CD4-positive, alpha-beta T cell treated with Interleukin-12 subunit alpha and Interleukin-12 subunit beta, for 1 hour (primary cell): ENCODE data around the gene EEPD1.
"Not testable (repeated sequence)": the region's sequence is repeated elsewhere in the genome, so short reads cannot be mapped to it uniquely, and the experiment has no call there.

ENCODE experiments used
- DNase-seq: peaks from one replicate; pipeline ENCODE4 v3.0.0-alpha.2; 2020

Gene EEPD1

DNA sequence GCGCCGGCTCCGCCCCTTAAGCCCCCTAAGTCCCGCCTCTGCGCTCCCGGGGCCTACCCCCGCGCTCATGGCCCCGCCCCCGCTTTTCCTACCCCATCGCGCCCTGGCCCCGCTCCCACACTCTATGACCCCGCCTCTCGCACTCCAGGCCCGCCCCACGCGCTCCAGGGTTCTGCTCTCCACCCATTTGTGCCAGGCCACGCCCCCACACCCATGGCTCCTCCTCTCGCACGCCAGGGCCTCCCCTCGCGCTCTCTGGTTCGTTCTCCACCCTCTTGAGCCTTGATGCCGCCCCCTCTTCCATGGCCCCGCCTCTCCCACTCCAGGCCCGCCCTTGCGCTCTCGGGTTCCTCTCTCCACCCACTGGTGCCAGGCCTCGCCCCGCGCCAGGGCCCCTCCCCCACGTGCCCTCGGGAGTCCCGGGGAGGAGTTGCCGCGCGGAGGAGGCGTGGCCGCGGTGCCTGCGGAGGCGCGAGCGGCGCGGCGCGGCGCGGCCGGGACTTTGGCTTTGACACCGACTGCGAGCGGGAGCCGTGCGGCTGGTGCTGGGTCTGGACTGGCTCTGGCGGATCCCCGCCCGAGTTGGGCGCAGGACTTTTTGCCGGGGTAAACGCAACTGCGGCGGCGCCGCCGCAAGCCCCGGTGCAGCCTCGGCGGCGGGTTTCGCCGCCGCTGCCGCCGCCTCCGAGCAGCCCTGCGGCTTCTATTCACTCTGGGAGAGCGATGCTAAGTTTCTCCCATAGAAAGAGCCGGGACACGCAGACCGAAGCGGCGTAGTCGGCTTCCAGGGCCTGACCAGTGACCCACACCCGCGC is at the start of gene EEPD1:
Gene EEPD1 (plus strand): TSS at position 499 of the 815 bp plus-strand sequence. CDS start 1,071 bp downstream, outside the sequence.
- peak; percentile 100 for DNase-seq

DNA sequence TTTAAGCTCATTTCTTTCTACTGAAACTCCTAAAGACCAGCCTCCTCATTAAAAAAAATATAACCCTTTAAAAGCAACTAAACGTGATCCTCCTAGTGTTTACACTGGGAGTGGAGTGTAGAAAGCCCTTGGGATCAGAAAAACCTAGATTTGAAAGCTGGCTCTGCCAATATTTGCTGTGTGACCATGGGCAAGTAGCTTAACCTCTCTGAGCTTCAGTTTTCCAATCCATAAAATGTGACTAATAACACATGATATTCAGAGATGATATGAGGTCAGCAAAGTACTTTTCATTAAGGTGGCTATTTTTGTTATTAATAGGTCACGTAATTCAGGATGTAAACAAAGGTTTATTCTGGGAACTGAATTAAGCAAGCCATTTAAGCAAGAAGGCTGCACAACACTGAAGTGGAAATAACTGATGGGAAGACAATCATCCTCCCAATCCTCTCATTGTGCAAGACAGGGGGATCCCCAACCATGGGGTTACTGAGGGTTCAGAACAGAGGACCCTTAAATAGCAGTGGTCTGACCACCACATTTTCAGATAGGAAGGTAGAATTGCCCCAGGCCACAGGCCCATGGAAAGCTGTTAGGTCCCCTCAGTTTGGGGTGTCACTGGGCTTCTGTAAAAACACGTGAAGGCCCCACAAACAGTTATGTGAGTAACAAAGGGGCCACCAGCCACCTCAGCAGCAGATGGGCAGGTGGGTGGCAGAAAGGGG is 49.1 kb upstream of the EEPD1 start:
- DNase-seq = no peak

DNA sequence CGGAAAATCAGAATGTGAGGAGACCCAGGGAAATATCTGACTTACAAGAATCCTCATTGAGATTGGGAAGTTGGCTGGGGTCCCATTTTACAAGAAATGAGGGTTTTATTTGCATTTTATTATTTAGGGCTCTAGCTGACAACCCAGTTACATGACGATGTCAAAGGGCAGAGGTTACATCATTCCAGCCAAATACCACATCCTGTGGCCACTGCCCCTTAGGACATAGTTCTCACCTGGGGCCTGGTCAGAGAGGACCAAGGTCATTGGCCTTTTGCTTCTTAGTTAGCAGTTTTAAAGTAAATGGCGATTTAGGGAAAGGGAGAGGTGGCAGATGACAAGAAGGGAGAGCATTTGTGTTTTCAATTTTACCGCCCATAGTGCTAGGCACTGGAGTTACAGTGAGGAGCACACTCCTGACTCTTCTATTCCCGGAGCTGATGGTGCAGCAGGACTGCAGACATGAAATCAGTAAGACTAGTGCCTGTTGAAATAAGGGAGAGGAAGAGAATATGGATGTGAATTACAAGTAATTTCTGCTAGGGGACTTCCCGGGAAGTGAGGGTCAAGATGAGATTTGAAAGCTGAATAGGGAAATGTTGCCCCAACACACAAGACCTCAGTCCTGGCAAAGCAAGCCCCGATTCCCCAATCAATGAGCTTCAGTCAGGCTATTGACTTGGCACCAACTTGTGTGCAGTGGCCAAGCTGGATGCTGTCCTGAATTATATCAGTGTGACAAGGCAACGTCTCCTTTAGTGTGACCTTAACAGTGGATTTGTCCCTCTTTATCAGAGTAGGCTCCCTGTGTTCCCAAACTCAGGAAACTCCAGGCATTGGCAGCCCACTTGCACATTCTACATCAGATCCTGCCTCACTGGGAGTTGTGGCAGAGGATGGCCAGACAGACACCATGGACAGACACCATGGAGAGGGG is 45.8 kb upstream of the EEPD1 start:
- not testable (repeated sequence) for DNase-seq

DNA sequence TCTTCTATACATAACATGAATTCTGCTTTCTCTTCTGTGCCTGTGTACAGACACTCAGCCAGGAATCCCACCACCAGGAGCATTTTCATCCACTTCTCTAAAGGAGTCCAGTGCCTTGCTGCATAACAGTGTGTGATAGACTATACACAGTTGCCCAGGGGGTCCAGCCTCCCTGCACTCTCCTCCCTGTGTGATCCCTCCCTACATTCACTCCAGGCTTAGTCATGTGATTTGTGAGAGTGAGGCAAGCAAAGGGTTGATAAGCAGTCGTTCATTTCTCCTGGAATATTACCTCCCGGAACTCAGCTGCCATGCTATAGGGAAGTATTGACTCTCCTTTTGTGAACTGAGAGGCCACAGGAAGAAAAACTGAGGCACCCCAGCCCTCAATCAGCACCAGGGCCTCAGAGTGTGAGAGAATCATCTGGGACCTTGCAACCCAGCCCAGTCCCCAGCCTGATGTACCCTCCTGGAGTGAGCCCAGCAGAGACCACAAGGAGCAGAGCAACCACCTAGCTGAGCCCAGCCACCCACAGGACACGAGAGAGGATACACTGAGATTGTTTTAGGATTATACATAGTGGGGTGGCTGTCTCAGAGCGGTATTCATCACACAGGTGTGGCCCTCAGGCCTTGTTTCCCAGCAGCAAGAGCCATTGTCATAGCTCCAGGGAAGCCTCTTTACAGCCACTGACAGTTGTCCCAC is 45.0 kb upstream of the EEPD1 start:
- DNase-seq = no peak

DNA sequence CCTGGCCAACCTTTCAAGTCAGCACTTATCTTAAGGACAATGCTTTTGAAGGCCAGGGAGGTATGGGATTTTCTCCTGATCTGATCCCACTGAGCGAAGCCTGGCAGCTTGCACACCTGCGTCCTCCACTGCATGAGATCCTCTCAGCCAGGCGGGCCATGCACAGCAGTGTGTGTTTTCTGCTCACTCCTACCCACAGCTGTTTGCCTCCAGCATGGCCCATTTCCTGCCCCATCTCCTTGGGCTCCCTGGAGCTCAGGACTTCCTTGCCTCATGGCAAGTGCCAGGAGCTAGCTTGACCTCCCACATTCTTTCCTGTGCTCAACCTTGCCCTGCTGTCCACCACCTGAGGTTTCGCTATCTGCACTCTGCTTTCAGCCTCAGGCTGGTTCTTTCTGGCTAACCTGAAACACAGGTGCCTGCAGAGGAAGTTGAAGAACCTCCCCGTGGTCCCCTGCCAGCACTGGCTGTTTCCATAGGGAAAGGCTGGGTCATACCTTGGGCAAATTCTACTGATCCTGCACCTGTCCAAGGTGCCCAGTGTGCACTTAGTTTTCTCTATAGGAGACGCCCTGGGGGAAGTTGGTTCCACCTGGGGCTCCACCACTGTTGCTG is 43.9 kb upstream of the EEPD1 start:
- no peak for DNase-seq

DNA sequence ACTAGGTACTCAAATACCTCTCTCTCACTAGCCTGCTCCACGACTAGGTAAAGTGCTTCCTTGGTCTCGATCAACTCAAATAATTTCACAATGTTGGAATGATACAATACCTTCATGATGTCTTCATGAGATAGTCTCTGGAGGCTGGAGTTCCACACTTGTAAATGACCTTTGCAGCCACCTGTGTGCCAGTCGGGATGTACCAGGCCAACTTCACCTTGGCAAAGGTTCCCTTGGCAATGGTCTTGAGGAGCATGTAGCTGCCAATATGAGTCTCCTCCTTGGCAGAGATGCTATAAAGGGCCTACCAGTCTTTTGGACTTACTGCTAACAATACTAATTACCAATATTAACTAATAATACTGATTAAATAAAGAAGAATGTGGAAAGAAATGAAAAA is 42.5 kb upstream of the EEPD1 start:
- DNase-seq = no peak

DNA sequence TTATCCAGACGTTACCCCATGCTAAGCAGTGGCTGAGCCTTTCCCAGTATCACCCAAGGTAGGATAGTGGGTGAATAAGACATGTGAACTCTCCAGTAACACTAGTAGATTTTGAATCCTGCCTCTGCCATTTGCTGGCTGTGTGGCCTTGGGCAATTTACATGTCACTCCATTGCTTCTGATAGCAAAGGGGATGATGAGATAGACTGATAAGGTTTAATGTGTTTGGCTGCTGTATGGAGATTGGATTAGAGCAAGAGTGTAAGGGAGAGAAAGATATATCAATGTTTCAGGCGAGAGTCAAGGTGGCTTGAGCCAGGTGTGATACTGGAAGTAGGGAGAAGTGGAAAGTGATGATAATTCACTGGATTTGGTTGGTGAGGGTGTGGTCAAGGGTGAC is 40.1 kb upstream of the EEPD1 start:
- DNase-seq = no peak

DNA sequence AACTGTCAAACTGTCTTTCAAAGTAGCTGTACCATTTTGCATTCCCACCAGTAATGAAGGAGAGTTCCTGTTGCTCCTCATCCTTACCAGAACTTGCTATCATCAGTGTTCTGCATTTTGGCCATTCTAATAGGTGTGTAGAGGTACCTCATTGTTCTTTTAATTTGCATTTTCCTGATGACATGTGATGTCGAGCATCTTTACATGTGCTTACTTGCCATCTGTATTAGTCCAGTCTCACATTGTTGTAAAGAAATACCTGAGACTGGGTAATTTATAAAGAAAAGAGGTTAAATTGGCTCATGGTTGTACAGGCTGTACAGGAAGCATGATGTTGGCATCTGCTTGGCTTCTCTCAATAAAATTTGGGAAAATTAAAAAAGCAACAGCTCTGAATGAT is 38.7 kb upstream of the EEPD1 start:
- DNase-seq = no peak

DNA sequence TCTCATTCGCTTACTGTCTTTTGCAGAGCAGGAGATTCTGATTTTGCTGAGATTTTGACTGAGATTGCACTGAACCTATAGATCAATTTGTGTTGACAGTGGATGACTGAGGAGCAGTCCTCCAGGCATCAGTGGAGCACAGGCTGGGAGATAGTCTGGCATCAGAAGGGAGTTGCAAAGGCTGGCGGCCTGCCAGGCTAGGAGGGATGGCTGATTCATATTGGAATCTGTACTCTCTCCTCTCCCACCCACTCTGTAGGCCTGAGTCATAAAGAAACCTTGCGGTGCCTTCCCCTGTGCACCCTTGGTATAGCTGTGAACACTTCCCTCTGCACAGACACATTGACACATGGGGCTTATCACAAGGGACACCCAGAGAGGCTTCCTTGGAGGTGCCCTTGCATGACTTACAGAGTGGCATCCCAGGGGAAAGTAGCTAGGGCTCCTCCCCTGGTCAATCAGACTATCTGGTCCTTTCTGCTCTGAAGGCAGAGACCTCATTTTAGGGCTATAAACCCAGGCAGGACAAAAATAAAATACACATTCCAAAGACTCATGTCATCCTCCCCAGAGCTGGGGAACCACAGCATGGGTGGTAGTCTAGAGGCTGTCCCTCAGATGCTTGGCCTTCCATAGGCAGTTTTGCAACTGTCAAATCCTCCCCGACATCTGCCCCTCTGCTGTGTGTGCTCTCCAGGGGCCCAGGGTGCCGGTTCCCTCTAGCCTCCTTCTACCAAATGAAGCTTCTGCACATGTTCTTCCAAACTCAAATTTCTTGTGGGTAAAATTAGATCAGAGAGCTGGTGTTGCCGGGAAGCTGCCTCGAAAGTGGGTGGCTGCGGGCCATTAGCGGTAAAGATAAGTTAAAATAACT is 37.4 kb upstream of the EEPD1 start:
- peak; percentile 30 for DNase-seq

DNA sequence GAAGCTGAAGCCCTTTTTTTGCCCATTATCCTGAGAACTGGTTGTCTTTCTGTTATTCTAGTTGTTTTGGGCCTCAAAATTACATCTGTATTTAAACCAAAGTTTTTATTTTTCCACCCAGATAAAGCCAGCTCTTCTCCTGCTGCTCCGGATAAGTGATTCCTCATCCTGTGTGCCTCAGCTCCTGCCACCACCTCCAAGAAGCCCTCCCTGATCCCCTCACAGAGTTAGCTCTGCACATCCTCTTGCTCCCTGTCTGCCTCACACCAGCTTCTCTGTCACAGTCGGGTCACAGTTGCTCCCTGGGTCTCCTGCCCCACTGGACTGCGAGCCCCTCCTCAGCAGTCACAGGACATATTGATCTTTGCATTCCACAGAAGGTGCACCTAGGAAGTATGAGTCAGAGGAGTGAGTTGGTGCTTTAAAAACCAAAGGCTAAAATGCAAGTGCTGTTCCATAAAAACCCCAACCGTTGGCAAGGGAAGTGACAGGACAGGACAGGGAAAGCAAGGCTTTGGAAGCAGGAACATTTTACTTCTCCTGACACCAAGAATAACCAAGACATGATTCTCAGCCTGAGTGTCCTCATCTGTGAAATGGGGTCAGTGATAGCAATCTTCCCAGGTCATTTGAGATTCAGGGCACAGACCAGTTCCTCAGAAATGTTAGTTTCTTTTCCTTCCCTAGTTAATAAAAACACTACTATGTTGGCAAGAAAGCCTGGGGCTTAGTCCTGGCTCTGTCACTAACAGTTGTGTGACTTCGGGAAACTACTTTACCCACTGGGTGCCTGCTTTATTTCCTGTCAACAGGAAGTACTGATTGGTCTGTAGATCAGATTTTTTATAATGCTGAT is 36.5 kb upstream of the EEPD1 start:
- peak; percentile 26 for DNase-seq

DNA sequence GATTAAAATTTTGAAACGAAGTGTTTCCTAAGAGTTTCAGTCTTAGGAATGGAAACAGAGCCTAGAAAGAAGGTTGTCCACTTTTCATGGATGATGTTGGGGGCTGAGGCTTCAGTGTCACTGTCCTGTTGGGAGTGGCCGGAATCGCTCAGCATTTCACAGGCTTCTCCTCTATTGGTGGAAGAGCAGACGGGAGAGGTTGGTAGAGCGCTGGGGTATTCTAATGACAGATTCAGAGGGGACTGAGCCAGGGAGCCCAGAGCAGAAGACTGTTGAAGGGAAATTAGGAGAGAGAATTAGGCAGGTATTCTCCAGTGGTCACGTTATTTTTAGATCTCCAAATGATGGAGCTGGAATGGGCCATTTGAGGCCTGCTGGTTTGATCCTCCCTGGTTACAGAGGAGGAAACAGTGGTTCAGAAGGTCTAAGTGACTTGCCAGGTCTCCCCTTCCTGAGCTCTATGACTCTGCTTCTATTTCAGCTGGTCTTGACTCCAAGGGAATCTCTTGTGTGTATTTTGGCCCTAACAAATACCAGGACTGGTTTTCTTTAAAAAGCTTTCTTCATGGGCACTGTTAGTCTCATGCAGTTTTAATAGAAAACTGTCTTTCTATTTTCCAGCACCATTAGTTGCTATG is 35.7 kb upstream of the EEPD1 start:
- DNase-seq = no peak

DNA sequence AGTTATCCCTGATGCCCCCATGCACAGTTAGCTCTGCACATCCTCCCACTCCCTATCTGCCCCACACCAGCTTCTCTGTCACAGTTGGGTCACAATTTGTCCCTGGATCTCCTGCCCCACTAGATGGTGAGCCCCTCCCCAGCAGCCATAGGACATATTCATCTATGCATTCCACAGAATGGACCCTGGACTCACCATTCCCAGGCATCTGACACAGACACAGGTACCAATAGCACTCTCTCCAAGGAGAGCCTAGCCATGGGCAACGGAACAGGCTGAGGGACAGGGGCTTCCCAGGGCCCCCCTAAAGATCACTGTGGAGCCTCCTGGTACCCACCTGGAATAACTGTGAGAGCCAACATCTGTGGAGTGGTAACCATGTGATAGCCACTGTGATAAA is 34.7 kb upstream of the EEPD1 start:
- no peak for DNase-seq

DNA sequence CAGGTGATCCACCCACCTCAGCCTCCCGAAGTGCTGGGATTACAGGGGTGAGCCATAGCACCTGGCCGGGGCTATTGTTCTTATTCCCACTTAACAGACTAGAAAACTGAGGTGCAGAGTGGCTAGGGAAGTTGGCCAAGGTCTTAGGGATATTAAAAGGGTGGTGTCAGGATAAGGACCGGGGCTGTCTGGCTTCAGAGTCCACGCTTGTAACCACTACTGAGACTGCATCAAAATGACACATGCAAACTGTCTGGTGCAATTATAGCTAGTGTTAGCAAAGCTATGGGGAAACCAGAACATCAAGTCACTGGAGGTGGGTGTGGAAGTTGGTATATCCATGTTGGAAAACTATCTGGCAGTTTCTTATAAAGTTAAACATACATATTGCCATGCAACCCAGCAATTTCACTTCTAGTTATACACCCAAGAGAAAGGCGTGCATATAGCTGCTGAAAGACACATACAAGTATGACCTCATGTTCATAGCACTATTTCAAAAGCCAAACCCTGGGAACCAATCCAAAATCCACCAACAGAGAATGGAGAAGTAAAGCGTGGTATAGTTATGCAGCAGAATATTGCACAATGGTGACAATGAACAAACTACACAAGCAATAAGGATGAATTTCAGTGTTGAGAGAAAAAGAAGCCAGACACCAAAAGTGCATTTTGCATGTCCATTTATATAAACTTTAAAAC is 33.9 kb upstream of the EEPD1 start:
- DNase-seq = peak; percentile 14

DNA sequence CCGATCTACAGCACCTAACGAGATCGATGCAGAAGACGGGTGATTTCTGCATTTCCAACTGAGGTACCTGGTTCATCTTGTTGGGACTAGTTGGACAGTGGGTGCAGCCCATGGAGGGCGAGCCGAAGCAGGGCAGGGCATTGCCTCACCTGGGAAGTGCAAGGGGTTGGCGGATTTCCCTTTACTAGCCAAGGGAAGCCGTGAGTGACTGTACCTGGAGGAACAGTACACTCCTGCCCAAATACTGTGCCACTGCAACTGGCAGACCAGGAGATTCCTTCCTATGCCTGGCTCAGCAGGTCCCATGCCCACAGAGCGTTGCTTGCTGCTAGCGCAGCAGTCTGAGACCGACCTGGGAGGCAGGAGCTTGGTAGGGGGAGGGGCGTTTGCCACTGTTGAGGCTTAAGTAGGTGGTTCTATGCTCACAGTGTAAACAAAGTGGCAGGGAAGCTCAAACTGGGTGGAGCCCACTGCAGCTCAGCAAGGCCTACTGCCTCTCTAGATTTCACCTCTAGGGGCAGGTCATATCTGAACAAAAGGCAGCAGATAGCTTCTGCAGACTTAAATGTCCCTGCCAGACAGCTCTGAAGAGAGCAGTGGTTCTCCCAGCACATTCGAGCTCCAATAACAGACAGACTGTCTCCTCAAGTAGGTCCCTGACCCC is 32.9 kb upstream of the EEPD1 start:
- DNase-seq = peak; percentile 11

DNA sequence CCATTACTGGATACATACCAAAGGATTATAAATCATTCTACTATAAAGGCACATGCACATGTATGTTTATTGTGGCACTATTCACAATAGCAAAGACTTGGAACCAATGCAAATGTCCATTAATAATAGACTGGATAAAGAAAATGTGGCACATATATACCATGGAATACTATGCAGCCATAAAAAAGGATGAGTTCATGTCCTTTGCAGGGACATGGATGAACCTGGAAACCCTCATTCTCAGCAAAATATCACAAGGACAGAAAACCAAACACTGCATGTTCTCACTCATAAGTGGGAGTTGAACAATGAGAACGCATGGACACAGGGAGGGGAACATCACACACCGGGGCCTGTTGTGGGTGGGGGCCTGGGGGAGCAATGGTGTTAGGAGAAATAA is 27.4 kb upstream of the EEPD1 start:
- DNase-seq = not testable (repeated sequence)

DNA sequence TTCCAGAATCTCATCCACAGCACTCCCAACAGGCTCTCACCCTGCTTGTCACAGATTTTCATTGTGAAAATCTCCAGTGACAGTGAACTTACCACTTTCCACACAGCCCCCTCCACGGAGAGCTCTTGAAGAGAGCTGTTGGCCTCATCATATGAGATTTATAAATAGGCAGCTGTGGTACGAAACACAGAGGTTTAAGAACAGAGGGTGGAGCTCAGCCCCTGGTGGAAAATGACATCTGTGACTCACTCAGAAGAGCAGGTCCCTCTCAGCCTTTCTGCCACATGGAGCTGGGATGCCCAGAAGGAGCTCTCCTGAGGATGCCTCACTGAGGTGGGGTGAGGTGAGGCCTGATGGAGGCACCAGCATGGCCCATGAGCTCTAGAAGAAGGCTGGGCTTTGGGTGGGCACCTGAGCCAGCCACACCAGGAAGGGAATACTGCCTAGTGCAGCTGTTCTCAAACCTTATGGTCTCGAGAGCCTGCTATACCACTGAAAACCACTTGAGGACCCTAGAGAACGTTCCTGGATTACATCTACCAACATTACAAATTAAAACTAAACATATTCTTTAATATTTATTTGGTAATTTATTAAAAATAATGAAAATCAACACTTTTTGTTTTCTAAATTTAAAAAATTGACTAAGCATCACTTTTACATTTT is 25.8 kb upstream of the EEPD1 start:
- DNase-seq = no peak

DNA sequence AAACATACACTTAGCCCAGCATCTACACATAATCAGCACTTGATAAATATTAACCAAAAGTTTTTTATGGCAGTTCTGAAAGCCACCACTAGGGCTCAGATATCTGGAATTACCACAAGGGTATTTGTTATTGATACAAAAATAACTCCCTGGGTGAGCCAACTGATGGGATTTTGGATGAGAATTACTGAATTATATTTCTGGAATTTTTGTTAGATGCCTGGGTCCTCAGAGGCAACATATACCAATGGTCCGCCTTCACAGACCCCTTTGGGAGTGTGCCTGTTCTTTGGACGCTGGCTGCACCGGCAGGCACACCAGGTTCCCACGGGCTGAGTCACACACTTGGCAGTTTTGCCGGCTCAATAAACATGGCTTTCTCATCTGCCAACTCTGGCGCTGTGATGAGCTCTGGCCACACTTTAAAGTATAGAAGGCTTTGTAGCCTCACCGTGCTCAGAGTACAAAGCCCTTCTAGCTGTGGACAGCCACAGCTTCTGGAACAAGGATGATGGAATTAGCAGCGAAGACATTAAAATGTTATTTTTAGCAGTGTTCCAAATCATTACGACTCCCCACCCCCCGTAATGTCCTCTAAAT is 24.5 kb upstream of the EEPD1 start:
- no peak for DNase-seq
